ENCODE data around the gene CDH2. TPM values are rescaled to one million over a fixed set of nuclear protein-coding genes. Genes with fewer than 3 reads are reported as not detected.

CDH2 gene
- total RNA-seq, 4 donors from 2014 or later: 0.13 to 0.95 (median 0.64) TPM

- no peak for DNase-seq (ENCODE audit: low spot score in 2 of 2)
- WGBS, 2 donors: 60 to 62% methylated on average over 3 of the region's 3 CpGs
- TF ChIP-seq CTCF (IDR thresholded peaks at IDR 0.05) (no peak), POLR2A (IDR thresholded peaks at IDR 0.05) (no peak)
- intact Hi-C loops (cut with DNase I; ENCODE audit: low total_unique reads): no loop called here
- H3K4me3 ChIP-seq (ENCODE audit: low read depth, poor library complexity, severe bottlenecking): no peak overlapping the region
Observed at GRCh38 chr18:28108814-28109213, 68.1 kb downstream of the CDH2 start.

GRCh38 chr18:28108254-28108653, 68.7 kb downstream of the CDH2 start:
- intact Hi-C loops (cut with DNase I; ENCODE audit: low total_unique reads): no loop called here
- WGBS, 2 donors: 96 to 97% methylated on average over 1 of the region's 1 CpG
- no peak overlapping the region for H3K4me3 ChIP-seq (ENCODE audit: low read depth, poor library complexity, severe bottlenecking)

GRCh38 chr18:28099237-28099636, 77.7 kb downstream of the CDH2 start:
- intact Hi-C loops (cut with DNase I; ENCODE audit: low total_unique reads): no loop called here
- no peak overlapping the region for H3K4me3 ChIP-seq (ENCODE audit: low read depth, poor library complexity, severe bottlenecking)
- no peak for TF ChIP-seq POLR2A (IDR thresholded peaks at IDR 0.05)
- no peak for TF ChIP-seq CTCF (IDR thresholded peaks at IDR 0.05)
- no peak for DNase-seq (ENCODE audit: low spot score in 2 of 2)

More at GRCh38 chr18:28108254-28108653, 68.7 kb downstream of the CDH2 start:
- DNase-seq (ENCODE audit: low spot score in 2 of 2): no peak
- TF ChIP-seq POLR2A (IDR thresholded peaks at IDR 0.05) (no peak), CTCF (IDR thresholded peaks at IDR 0.05) (no peak)

- no peak for TF ChIP-seq POLR2A (IDR thresholded peaks at IDR 0.05)
- TF ChIP-seq CTCF (IDR thresholded peaks at IDR 0.05): no peak
- DNase-seq (ENCODE audit: low spot score in 2 of 2): no peak
- no peak overlapping the region for H3K4me3 ChIP-seq (ENCODE audit: low read depth, poor library complexity, severe bottlenecking)
- intact Hi-C loops (cut with DNase I; ENCODE audit: low total_unique reads): no loop called here
- WGBS, 2 donors: 78 to 89% methylated on average over 4 of the region's 4 CpGs
Observed at GRCh38 chr18:28095631-28096030, 81.3 kb downstream of the CDH2 start.

- no peak for DNase-seq (ENCODE audit: low spot score in 2 of 2)
- 86 to 89% methylated on average over 3 of the region's 3 CpGs for WGBS, 2 donors
- intact Hi-C loops (cut with DNase I; ENCODE audit: low total_unique reads): no loop called here
- no peak overlapping the region for H3K4me3 ChIP-seq (ENCODE audit: low read depth, poor library complexity, severe bottlenecking)
- TF ChIP-seq POLR2A (IDR thresholded peaks at IDR 0.05) (no peak), CTCF (IDR thresholded peaks at IDR 0.05) (no peak)
Observed at GRCh38 chr18:28095041-28095440, 81.9 kb downstream of the CDH2 start.

GRCh38 chr18:28091197-28091596, 85.7 kb downstream of the CDH2 start:
- intact Hi-C loops (cut with DNase I; ENCODE audit: low total_unique reads): no loop called here
- H3K4me3 ChIP-seq (ENCODE audit: low read depth, poor library complexity, severe bottlenecking): no peak overlapping the region
- TF ChIP-seq POLR2A (IDR thresholded peaks at IDR 0.05) (no peak), CTCF (IDR thresholded peaks at IDR 0.05) (no peak)
- WGBS, 2 donors: 66 to 67% methylated on average over 2 of the region's 2 CpGs
- no peak for DNase-seq (ENCODE audit: low spot score in 2 of 2)

Data from lower leg skin (tissue), 4 donors.